IPS DF 4.7 (cell line): ENCODE data around the gene PDE6C.

Experiments used
- DNase-seq: peaks from one replicate; pipeline ENCODE4 v3.0.0-alpha.2; 2013; ENCODE audit warnings: low spot score; ENCODE audit errors: extremely low read depth

The PDE6C gene

GRCh38 chr10:93593749-93594148 is 18.6 kb upstream of the PDE6C start:
- DNase-seq: no peak

- DNase-seq: no peak
Observed at GRCh38 chr10:93594518-93594917, 17.8 kb upstream of the PDE6C start.

GRCh38 chr10:93595378-93596161 is 16.8 kb upstream of the PDE6C start:
- no peak for DNase-seq

GRCh38 chr10:93596539-93596938 is 15.8 kb upstream of the PDE6C start:
- DNase-seq: peak; percentile 19

GRCh38 chr10:93597075-93597599 is 15.2 kb upstream of the PDE6C start:
- no peak for DNase-seq

- DNase-seq: no peak
Observed at GRCh38 chr10:93598157-93598556, 14.2 kb upstream of the PDE6C start.

GRCh38 chr10:93599335-93599734 is 13.0 kb upstream of the PDE6C start:
- DNase-seq: no peak

- DNase-seq: no peak
Observed at GRCh38 chr10:93599778-93600177, 12.6 kb upstream of the PDE6C start.

- DNase-seq: no peak
Observed at GRCh38 chr10:93600446-93601145, 11.7 kb upstream of the PDE6C start.

- DNase-seq: no peak
Observed at GRCh38 chr10:93601146-93601773, 11.1 kb upstream of the PDE6C start, which contains the start of gene RBP4. RBP4 (minus strand) TSS chr10:93601235; CDS start chr10:93601028, 207 bp downstream.

- no peak for DNase-seq
Observed at GRCh38 chr10:93601774-93602162, 10.6 kb upstream of the PDE6C start.

- DNase-seq: no peak
Observed at GRCh38 chr10:93603023-93603422, 9.3 kb upstream of the PDE6C start.

GRCh38 chr10:93604146-93604545 is 8.2 kb upstream of the PDE6C start:
- DNase-seq: no peak

- DNase-seq: no peak
Observed at GRCh38 chr10:93608421-93608820, 3.9 kb upstream of the PDE6C start.

- no peak for DNase-seq
Observed at GRCh38 chr10:93613126-93613525, 789 bp downstream of the PDE6C start.

- DNase-seq: no peak
Observed at GRCh38 chr10:93614101-93614825, 1.9 kb downstream of the PDE6C start.

GRCh38 chr10:93615576-93616235 is 3.4 kb downstream of the PDE6C start:
- DNase-seq: no peak

- DNase-seq: no peak
Observed at GRCh38 chr10:93620925-93621324, 8.6 kb downstream of the PDE6C start.

GRCh38 chr10:93622942-93623341 is 10.6 kb downstream of the PDE6C start:
- DNase-seq: no peak

- no peak for DNase-seq
Observed at GRCh38 chr10:93628858-93629257, 16.5 kb downstream of the PDE6C start.
